ENCODE results near the gene RXRG. TPM values are rescaled to one million over a fixed set of nuclear protein-coding genes. Genes with fewer than 3 reads are reported as not detected.

Gene RXRG
- total and polyA plus RNA-seq, 9 of the 15 experiments (the other 6 are each of a cell fraction or from before 2014, with no cell fraction given) = not detected

GRCh38 chr1:165371588-165372225 is 73.2 kb downstream of the RXRG start (continued):
- no peak for TF ChIP-seq GATAD2A (IDR thresholded peaks at IDR 0.05)

DNA sequence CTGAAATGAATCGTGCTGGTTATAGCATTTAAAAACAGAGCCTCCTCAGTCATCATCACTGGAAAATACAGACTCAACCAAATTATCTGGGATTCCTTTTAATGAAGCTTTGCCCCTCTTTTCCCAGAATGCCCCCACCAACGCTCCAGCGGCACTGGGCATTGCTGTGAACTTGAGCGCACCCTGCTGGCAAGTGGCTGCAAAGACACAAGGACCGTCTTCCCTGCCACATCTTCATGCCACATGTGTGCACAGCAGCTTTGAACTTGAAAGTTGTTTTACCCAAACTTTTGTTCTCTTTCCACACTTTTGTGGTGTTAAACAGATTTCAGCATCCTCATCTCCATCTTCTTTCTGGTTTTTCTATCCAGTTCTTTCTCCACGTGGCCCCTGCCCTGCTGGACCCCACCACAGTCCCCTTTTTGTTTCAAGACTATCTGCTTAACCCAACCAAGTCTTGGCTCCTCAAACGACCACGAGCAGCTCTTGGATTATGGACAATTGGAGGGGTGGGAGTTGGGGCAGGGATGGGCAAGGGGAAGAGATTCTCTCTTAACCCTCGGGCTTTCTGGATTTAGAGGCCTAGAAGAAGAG is 75.6 kb downstream of the RXRG start:
- Histone ChIP-seq H3K36me3 (ENCODE audit: control insufficient read depth, insufficient read depth, low read length) (no peaks in the 10 kb centered on the region), H3K79me2 (ENCODE audit: control insufficient read depth, insufficient read depth, low read length) (no peaks in the 10 kb centered on the region), H3K9me3 (replicated peaks; ENCODE audit: control insufficient read depth, insufficient read depth, low read depth, low read length) (no peaks in the 10 kb centered on the region), H3K27me3 (ENCODE audit: control insufficient read depth in 2 of 2, insufficient read depth in 2 of 2, low read length in 2 of 2) (peaks cover 4 to 17% of the 10 kb centered on the region in 2 experiments; a peak in 2 of 5 replicates), H2AFZ (ENCODE audit: low read depth, low read length) (no peak overlapping the region), H4K20me1 (replicated peaks; ENCODE audit: control insufficient read depth, insufficient read depth, low read length) (no peaks in the 10 kb centered on the region; the same call in 1 of the 2 replicates), H3K27ac (ENCODE audit: extremely low read depth, low read depth, low read length) (no peak overlapping the region), H3K4me3 (no peak overlapping the region), H3K9ac (ENCODE audit: insufficient read depth in 1 of 2, low read depth in 2 of 2, low read length in 2 of 2) (no peak overlapping the region), H3K4me2 (ENCODE audit: insufficient read depth, low read length) (no peak overlapping the region), H3K4me1 (replicated peaks in 1 of 2; ENCODE audit: control insufficient read depth in 2 of 2, insufficient read depth in 2 of 2, low read length in 2 of 2) (no peaks in the 10 kb centered on the region), H3K9me1 (ENCODE audit: control insufficient read depth, insufficient read depth, low read length) (no peaks in the 10 kb centered on the region)
- ChIA-PET CTCF (ENCODE audit: low intra/inter-chr PET ratio) (interaction anchor here (0.8 to 1.4 kb wide), 6 partner anchors 222 to 255 kb away, joined by 3 to 6 read pairs (median 4); no protein-coding TSS in a partner anchor), POLR2A (no interaction called here)
- DNase-seq (ENCODE audit: extremely low read depth in 1 of 4, low spot score in 3 of 4) (peak; percentile 67 to 77 (median 72)), ATAC-seq (peak; percentile 90), FAIRE-seq (peak; percentile 93)
- no TSS peak for BruUV-seq (replicated peaks)
- 0% methylated on average over 9 of the region's 9 CpGs for WGBS (ENCODE audit: insufficient coverage, low coverage, missing lambda C conversion rate)
- in situ Hi-C loops (cut with MboI) (loop anchor here (10.0 kb wide), 1 partner anchor 225 kb away; no protein-coding TSS in a partner anchor), intact Hi-C loops (cut with micrococcal nuclease) (loop anchor here (1.0 to 5.0 kb wide), 3 partner anchors 111 to 242 kb away; no protein-coding TSS in a partner anchor)
- TF ChIP-seq RAD21 (CRISPR knock-in tag; conservative IDR thresholded peaks at IDR 0.05 in 1 of 2, IDR thresholded peaks at IDR 0.05 in 1 of 2) = peak; percentile 33 to 63
- TF ChIP-seq MAZ (CRISPR knock-in tag; conservative IDR thresholded peaks at IDR 0.05 in 1 of 2, IDR thresholded peaks at IDR 0.05 in 1 of 2) = peak in 1 of 2 experiments; percentile 25; a peak in 1 of 4 replicates
- TF ChIP-seq STAG1 (CRISPR knock-in tag; IDR thresholded peaks at IDR 0.05; ENCODE audit: borderline replicate concordance) = peak; percentile 38; the same call in 1 of the 2 replicates
- no peak for TF ChIP-seq ZNF583 (CRISPR knock-in tag; IDR thresholded peaks at IDR 0.05)
- 0 out of 2 replicates have a peak, but pooled peaks have one; percentile 14 for TF ChIP-seq MYC (IDR thresholded peaks at IDR 0.05; ENCODE audit: low read depth, low read length)
- TF ChIP-seq MYC (CRISPR knock-in tag; IDR thresholded peaks at IDR 0.05; ENCODE audit: borderline replicate concordance, low read depth) = no peak
- TF ChIP-seq ZNF717 (CRISPR knock-in tag; IDR thresholded peaks at IDR 0.05) = no peak
- TF ChIP-seq CTCF (IDR thresholded peaks at IDR 0.05 in 2 of 3, conservative IDR thresholded peaks at IDR 0.05 in 1 of 3; ENCODE audit: insufficient read depth in 2 of 3, low read depth in 1 of 3, low read length in 3 of 3) = peak; percentile 88 to 93 (median 89)
- no peak for TF ChIP-seq MTA3 (IDR thresholded peaks at IDR 0.05; ENCODE audit: borderline replicate concordance)
- peak; percentile 28; the same call in 1 of the 2 replicates for TF ChIP-seq KLF16 (IDR thresholded peaks at IDR 0.05)
- peak; percentile 55 for TF ChIP-seq SMC3 (conservative IDR thresholded peaks at IDR 0.05; ENCODE audit: insufficient read depth, low read depth, low read length)
